B cell (primary cell): Measurements from ENCODE around the gene CELF4.

Experiments used
- EZH2 ChIP-seq: IDR thresholded peaks from 2 replicates; pipeline ENCODE4 v1.6.1; 2012; ENCODE audit warnings: borderline replicate concordance, low read depth, mild to moderate bottlenecking, moderate library complexity, low read length; ENCODE audit not compliant: insufficient read depth, poor library complexity, severe bottlenecking
- TF ChIP-seq, protein P1 (sequence below): fragments of 200-600 bp; IDR thresholded peaks from one replicate; pipeline ENCODE4 v1.8.0; 2022; ENCODE audit warnings: antibody characterized with exemption, mild to moderate bottlenecking

DNA sequence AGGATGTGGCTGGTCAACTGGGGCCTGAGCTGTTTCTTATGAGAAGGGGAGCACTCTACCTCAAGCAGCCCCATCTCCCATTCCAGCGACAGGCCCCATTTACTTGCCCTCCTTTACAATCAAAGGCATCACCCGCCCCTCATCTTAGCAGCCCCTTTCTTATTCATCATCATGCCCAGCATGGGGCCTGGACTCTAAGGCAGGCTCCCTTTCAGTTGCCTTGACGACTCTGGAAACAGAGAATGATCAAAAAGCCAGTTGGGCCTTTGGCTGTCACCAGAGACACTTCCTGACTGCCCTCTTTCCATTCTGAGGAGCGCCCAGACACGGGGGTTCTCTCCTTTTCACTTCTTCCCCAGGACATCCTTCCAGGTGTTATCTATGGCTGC, 11.2 kb downstream of the CELF4 start:
- TF ChIP-seq, protein P1, sequence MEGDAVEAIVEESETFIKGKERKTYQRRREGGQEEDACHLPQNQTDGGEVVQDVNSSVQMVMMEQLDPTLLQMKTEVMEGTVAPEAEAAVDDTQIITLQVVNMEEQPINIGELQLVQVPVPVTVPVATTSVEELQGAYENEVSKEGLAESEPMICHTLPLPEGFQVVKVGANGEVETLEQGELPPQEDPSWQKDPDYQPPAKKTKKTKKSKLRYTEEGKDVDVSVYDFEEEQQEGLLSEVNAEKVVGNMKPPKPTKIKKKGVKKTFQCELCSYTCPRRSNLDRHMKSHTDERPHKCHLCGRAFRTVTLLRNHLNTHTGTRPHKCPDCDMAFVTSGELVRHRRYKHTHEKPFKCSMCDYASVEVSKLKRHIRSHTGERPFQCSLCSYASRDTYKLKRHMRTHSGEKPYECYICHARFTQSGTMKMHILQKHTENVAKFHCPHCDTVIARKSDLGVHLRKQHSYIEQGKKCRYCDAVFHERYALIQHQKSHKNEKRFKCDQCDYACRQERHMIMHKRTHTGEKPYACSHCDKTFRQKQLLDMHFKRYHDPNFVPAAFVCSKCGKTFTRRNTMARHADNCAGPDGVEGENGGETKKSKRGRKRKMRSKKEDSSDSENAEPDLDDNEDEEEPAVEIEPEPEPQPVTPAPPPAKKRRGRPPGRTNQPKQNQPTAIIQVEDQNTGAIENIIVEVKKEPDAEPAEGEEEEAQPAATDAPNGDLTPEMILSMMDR = no peak
- TF ChIP-seq EZH2 = no peak
